GM12878 (cell line): Measurements from ENCODE around the gene APBB1IP. TPM values are rescaled to one million over a fixed set of nuclear protein-coding genes. Genes with fewer than 3 reads are reported as not detected.

Experiments used
- ATAC-seq: fragments of 200-7000 bp; cut with Tn5 transposase; 3 replicates; pipeline ENCODE4 v1.9.1; 2020; ENCODE audit warnings: mild to moderate bottlenecking, moderate library complexity
- BruUV-seq: library from RNA; stranded (reverse); fragments of 400-500 nt; replicated peaks from 2 replicates; lab custom pipeline; 2021; lab: Mats Ljungman, UMichigan
- CTCF ChIA-PET: fragments of 300-600 bp; sonication (Branson Sonifier 250); formaldehyde crosslinking; extraction: SDS; loops from one replicate; lab custom pipeline; 2021; ENCODE audit warnings: inconsistent platforms; lab: Yijun Ruan, JAX
- POLR2A ChIA-PET: fragments of 350-600 bp; formaldehyde crosslinking; extraction: SDS; loops from one replicate; lab custom pipeline; 2021; ENCODE audit warnings: inconsistent platforms; lab: Charles Lee
- RAD21 ChIA-PET: fragments of 300-600 bp; sonication (Branson Sonifier 250); formaldehyde crosslinking; loops from one replicate; lab custom pipeline; 2023; ENCODE audit warnings: antibody characterized with exemption; ENCODE audit not compliant: unreplicated experiment; lab: Charles Lee
- SMC1A ChIA-PET: fragments of 300-600 bp; sonication (Branson Sonifier 250); formaldehyde crosslinking; loops from one replicate; lab custom pipeline; 2023; ENCODE audit not compliant: unreplicated experiment, uncharacterized antibody; lab: Charles Lee
- DNase-seq: peaks from one replicate; pipeline ENCODE4 v3.0.0-alpha.2; 2011; ENCODE audit warnings: low read depth, low spot score
- FAIRE-seq: peaks from 3 replicates; lab custom pipeline; 2011; peaks lifted over from hg19 to GRCh38; lab: Jason Lieb, UNC
- H2AFZ ChIP-seq: 2 replicates; pipeline ENCODE4 v1.6.0; 2011; ENCODE audit warnings: low read depth, low read length, control low read depth; ENCODE audit not compliant: control insufficient read depth
- H3K27ac ChIP-seq: 2 replicates; pipeline ENCODE4 v1.5.1; 2011; ENCODE audit warnings: control low read depth; ENCODE audit not compliant: control insufficient read depth, insufficient read depth
- H3K27me3 ChIP-seq, 2 experiments: replicated peaks in 1 of 2; 2 replicates each; pipeline versions ENCODE4 v1.6.0 to v1.6.1; 2011; ENCODE audit warnings: low read length in 1 of 2; ENCODE audit not compliant: control insufficient read depth in 2 of 2, insufficient read depth in 2 of 2
- H3K36me3 ChIP-seq, 2 experiments: 2 replicates each; pipeline ENCODE4 v1.5.1; 2011; ENCODE audit warnings: low read length in 1 of 2; ENCODE audit not compliant: control insufficient read depth in 2 of 2, insufficient read depth in 2 of 2
- H3K4me1 ChIP-seq: 2 replicates; pipeline ENCODE4 v1.6.1; 2011; ENCODE audit warnings: mild to moderate bottlenecking, low read length, moderate library complexity, mixed read lengths; ENCODE audit not compliant: control insufficient read depth, insufficient read depth
- H3K4me2 ChIP-seq: 2 replicates; pipeline ENCODE4 v1.6.0; 2011; ENCODE audit warnings: control low read depth; ENCODE audit not compliant: control insufficient read depth, insufficient read depth
- H3K4me3 ChIP-seq: fragments of 200-600 bp; sonication (generic); 2 replicates; pipeline ENCODE4 v1.5.1; 2016
- H3K79me2 ChIP-seq: 2 replicates; pipeline ENCODE4 v1.6.0; 2011; ENCODE audit warnings: low read length; ENCODE audit not compliant: control insufficient read depth, insufficient read depth
- H3K9ac ChIP-seq: 2 replicates; pipeline ENCODE4 v1.8.0; 2011; ENCODE audit warnings: low read length, control low read depth, mixed read lengths; ENCODE audit not compliant: control insufficient read depth, insufficient read depth
- H3K9me3 ChIP-seq: replicated peaks from 3 replicates; pipeline ENCODE4 v1.5.1; 2011; ENCODE audit warnings: mild to moderate bottlenecking, low read length; ENCODE audit not compliant: control insufficient read depth, insufficient read depth
- H4K20me1 ChIP-seq: 2 replicates; pipeline ENCODE4 v1.6.0; 2011; ENCODE audit not compliant: control insufficient read depth, insufficient read depth
- BHLHE40 ChIP-seq, 2 experiments: fragments of 450-650 bp in 1 of 2; IDR thresholded peaks; 2 replicates each; pipeline ENCODE4 v1.6.1; 2011 to 2017; ENCODE audit warnings: low read depth in 2 of 2, borderline replicate concordance in 1 of 2, improper control_type of control experiment in 1 of 2, low read length in 1 of 2, mild to moderate bottlenecking in 1 of 2
- BMI1 ChIP-seq: fragments of 450-650 bp; IDR thresholded peaks from 2 replicates; pipeline ENCODE4 v1.6.1; 2016; ENCODE audit warnings: mild to moderate bottlenecking, moderate library complexity, borderline replicate concordance
- GATAD2B ChIP-seq: fragments of 450-650 bp; conservative IDR thresholded peaks from 2 replicates; pipeline ENCODE4 v1.6.1; 2017; ENCODE audit warnings: low read depth, mild to moderate bottlenecking, moderate library complexity
- HDGF ChIP-seq: fragments of 450-650 bp; IDR thresholded peaks from 2 replicates; pipeline ENCODE4 v1.6.1; 2016; ENCODE audit warnings: antibody characterized with exemption
- MEF2B ChIP-seq: fragments of 450-650 bp; IDR thresholded peaks from 2 replicates; pipeline ENCODE4 v1.6.1; 2018; ENCODE audit warnings: mild to moderate bottlenecking, moderate library complexity; ENCODE audit not compliant: partially characterized antibody, poor library complexity, severe bottlenecking
- MXI1 ChIP-seq: fragments of 150-350 bp; IDR thresholded peaks from 2 replicates; pipeline ENCODE4 v1.6.1; 2011; ENCODE audit warnings: low read depth, mild to moderate bottlenecking, inconsistent platforms, low read length, improper control_type of control experiment
- NRF1 ChIP-seq: conservative IDR thresholded peaks from 2 replicates; pipeline ENCODE4 v1.6.1; 2011; ENCODE audit warnings: mild to moderate bottlenecking, low read depth, low read length, improper control_type of control experiment
- RAD21 ChIP-seq: IDR thresholded peaks from 2 replicates; pipeline ENCODE4 v1.6.1; 2011; ENCODE audit warnings: mild to moderate bottlenecking, low read depth, low read length, moderate library complexity; ENCODE audit not compliant: insufficient read depth
- SPI1 ChIP-seq: IDR thresholded peaks from 2 replicates; pipeline ENCODE4 v1.6.1; 2011; ENCODE audit warnings: low read depth, mild to moderate bottlenecking, low read length, moderate library complexity, borderline replicate concordance; ENCODE audit not compliant: insufficient read depth
- WRNIP1 ChIP-seq: IDR thresholded peaks from 2 replicates; pipeline ENCODE4 v1.6.1; 2011; ENCODE audit warnings: low read depth, low read length, improper control_type of control experiment, borderline replicate concordance
- ZNF207 ChIP-seq: fragments of 450-650 bp; IDR thresholded peaks from 2 replicates; pipeline ENCODE4 v1.6.1; 2014; ENCODE audit warnings: antibody characterized with exemption, mild to moderate bottlenecking, borderline replicate concordance
- WGBS: methylation state at CpG from one replicate; pipeline ENCODE4 v1.1.6; 2016; ENCODE audit warnings: low lambda C conversion rate; ENCODE audit not compliant: insufficient replicate concordance, insufficient coverage; ENCODE audit errors: missing lambda C conversion rate; 5-methylcytosine and 5-hydroxymethylcytosine counted together
- in situ Hi-C: fragments of 300-500 bp; cut with MboI; formaldehyde crosslinking; loops from 9 replicates; pipeline ENCODE4 v1.14.3; 2018; ENCODE audit warnings: mixed read lengths
- intact Hi-C: fragments of 100-400 bp; cut with micrococcal nuclease; formaldehyde crosslinking; loops from one replicate; pipeline ENCODE4 v1.14.2; 2022; ENCODE audit not compliant: unreplicated experiment
- polyA plus RNA-seq, 11 experiments: library from polyadenylated mRNA; depleted of rRNA in 4 of 11; unstranded in 6 of 11; stranded (reverse) in 5 of 11; fragments of >200 nt; fragmentation: Nextera tagmentation in 4 of 11; fragmentation: Illumina TruSeq in 1 of 11; extraction: Ambion mirVana in 4 of 11; extraction: Trizol in 1 of 11; gene quantifications; 1 replicate in 1 of 11; 2 replicates in 10 of 11; pipeline versions ENCODE4 v1.2.1 to v1.2.3, GENCODE V29; 2011 to 2016; ENCODE audit warnings: inconsistent platforms in 2 of 11, missing spikeins in 2 of 11, low read depth in 1 of 11
- total RNA-seq, 4 experiments: library from RNA; depleted of rRNA in 3 of 4; stranded (reverse); fragments of >200 nt in 3 of 4; fragmentation: Illumina TruSeq in 1 of 4; extraction: Trizol in 1 of 4; gene quantifications; 2 replicates each; pipeline versions ENCODE4 v1.2.1 to v1.2.3, GENCODE V29; 2013 to 2021
- TF ChIP-seq, protein P1 (sequence below): fragments of 450-650 bp; IDR thresholded peaks from 2 replicates; pipeline ENCODE4 v1.6.1; 2017; ENCODE audit warnings: low read depth, mild to moderate bottlenecking, moderate library complexity
- TF ChIP-seq, protein P2 (sequence below), 3 experiments: IDR thresholded peaks in 2 of 3; conservative IDR thresholded peaks in 1 of 3; 2 replicates each; pipeline ENCODE4 v1.5.1; 2011; ENCODE audit warnings: low read depth in 3 of 3, low read length in 3 of 3, mild to moderate bottlenecking in 3 of 3, control low read depth in 2 of 3, moderate library complexity in 2 of 3, inconsistent platforms in 1 of 3, mixed read lengths in 1 of 3; ENCODE audit not compliant: control insufficient read depth in 2 of 3, insufficient read depth in 1 of 3; ENCODE audit errors: extremely low read depth in 1 of 3
- TF ChIP-seq, protein P3 (sequence below): fragments of 150-350 bp; IDR thresholded peaks from 2 replicates; pipeline ENCODE4 v1.6.1; 2014; ENCODE audit warnings: mild to moderate bottlenecking, low read depth, low read length
- TF ChIP-seq, protein P4 (sequence below): fragments of 450-650 bp; IDR thresholded peaks from 2 replicates; pipeline ENCODE4 v1.6.1; 2016; ENCODE audit warnings: mild to moderate bottlenecking

APBB1IP gene
- total and polyA plus RNA-seq, 10 of the 15 experiments (the other 5 are each of a cell fraction or from before 2014, with no cell fraction given): 7.3 to 67.4 (median 19.9) TPM

DNA sequence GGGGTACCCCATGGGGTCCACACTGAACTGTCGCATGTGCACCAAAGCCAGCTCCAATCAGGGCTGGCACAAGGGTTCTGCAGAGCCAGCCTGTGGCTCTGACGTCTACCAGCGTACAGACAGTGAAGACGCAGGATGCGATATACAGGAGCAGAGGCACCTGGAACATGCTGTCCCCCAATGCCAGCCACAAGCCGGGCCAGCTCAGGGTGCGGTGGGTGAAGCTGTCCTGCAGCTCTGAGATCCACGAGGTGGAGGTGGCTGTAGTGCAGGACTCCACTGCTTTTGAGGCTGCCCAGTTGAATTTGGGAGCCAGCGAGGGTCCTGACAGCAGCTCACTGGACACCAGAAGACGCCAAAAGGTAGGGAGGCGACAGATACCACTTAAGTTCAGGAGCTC, 148.1 kb downstream of the APBB1IP start:
- CTCF ChIA-PET: no interaction called here
- H3K4me3 ChIP-seq: no peak overlapping the region
- ATAC-seq (no peak), FAIRE-seq (no peak)
- WGBS: 80% methylated on average over 11 of the region's 11 CpGs
- no peaks in the 10 kb centered on the region for H3K9me3 ChIP-seq
- no peak overlapping the region for H3K27ac ChIP-seq
- RAD21 ChIA-PET: no interaction called here
- H3K36me3 ChIP-seq: no peaks in the 10 kb centered on the region
- no peaks in the 10 kb centered on the region for H3K4me1 ChIP-seq
- H3K4me2 ChIP-seq: no peak overlapping the region
- POLR2A ChIA-PET: no interaction called here
- TF ChIP-seq, protein P1, sequence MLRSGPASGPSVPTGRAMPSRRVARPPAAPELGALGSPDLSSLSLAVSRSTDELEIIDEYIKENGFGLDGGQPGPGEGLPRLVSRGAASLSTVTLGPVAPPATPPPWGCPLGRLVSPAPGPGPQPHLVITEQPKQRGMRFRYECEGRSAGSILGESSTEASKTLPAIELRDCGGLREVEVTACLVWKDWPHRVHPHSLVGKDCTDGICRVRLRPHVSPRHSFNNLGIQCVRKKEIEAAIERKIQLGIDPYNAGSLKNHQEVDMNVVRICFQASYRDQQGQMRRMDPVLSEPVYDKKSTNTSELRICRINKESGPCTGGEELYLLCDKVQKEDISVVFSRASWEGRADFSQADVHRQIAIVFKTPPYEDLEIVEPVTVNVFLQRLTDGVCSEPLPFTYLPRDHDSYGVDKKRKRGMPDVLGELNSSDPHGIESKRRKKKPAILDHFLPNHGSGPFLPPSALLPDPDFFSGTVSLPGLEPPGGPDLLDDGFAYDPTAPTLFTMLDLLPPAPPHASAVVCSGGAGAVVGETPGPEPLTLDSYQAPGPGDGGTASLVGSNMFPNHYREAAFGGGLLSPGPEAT: no peak
- no peak for TF ChIP-seq BMI1
- no peak for TF ChIP-seq RAD21
- TF ChIP-seq NRF1: no peak
- no peak for TF ChIP-seq SPI1
- TF ChIP-seq WRNIP1: no peak
- TF ChIP-seq, protein P2, sequence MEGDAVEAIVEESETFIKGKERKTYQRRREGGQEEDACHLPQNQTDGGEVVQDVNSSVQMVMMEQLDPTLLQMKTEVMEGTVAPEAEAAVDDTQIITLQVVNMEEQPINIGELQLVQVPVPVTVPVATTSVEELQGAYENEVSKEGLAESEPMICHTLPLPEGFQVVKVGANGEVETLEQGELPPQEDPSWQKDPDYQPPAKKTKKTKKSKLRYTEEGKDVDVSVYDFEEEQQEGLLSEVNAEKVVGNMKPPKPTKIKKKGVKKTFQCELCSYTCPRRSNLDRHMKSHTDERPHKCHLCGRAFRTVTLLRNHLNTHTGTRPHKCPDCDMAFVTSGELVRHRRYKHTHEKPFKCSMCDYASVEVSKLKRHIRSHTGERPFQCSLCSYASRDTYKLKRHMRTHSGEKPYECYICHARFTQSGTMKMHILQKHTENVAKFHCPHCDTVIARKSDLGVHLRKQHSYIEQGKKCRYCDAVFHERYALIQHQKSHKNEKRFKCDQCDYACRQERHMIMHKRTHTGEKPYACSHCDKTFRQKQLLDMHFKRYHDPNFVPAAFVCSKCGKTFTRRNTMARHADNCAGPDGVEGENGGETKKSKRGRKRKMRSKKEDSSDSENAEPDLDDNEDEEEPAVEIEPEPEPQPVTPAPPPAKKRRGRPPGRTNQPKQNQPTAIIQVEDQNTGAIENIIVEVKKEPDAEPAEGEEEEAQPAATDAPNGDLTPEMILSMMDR (IDR thresholded peaks at IDR 0.05 in 2 of 3, conservative IDR thresholded peaks at IDR 0.05 in 1 of 3; ENCODE audit: control insufficient read depth in 2 of 3, extremely low read depth in 1 of 3, insufficient read depth in 1 of 3, low read depth in 3 of 3, low read length in 3 of 3): no peak
- TF ChIP-seq MXI1: no peak
- TF ChIP-seq, protein P3, sequence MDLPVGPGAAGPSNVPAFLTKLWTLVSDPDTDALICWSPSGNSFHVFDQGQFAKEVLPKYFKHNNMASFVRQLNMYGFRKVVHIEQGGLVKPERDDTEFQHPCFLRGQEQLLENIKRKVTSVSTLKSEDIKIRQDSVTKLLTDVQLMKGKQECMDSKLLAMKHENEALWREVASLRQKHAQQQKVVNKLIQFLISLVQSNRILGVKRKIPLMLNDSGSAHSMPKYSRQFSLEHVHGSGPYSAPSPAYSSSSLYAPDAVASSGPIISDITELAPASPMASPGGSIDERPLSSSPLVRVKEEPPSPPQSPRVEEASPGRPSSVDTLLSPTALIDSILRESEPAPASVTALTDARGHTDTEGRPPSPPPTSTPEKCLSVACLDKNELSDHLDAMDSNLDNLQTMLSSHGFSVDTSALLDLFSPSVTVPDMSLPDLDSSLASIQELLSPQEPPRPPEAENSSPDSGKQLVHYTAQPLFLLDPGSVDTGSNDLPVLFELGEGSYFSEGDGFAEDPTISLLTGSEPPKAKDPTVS: no peak
- no peak for TF ChIP-seq GATAD2B
- TF ChIP-seq HDGF: no peak
- no peak for TF ChIP-seq BHLHE40 (IDR thresholded peaks at IDR 0.05; ENCODE audit: borderline replicate concordance in 1 of 2, low read depth in 2 of 2, low read length in 1 of 2)
- TF ChIP-seq MEF2B: no peak
- TF ChIP-seq ZNF207: no peak
- TF ChIP-seq, protein P4, sequence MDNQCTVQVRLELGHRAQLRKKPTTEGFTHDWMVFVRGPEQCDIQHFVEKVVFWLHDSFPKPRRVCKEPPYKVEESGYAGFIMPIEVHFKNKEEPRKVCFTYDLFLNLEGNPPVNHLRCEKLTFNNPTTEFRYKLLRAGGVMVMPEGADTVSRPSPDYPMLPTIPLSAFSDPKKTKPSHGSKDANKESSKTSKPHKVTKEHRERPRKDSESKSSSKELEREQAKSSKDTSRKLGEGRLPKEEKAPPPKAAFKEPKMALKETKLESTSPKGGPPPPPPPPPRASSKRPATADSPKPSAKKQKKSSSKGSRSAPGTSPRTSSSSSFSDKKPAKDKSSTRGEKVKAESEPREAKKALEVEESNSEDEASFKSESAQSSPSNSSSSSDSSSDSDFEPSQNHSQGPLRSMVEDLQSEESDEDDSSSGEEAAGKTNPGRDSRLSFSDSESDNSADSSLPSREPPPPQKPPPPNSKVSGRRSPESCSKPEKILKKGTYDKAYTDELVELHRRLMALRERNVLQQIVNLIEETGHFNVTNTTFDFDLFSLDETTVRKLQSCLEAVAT: no peak
- TF ChIP-seq, all 136 proteins: peak for 0
- SMC1A ChIA-PET: interaction anchor here (1.6 kb wide), 1 partner anchor 15 kb away, joined by 3 read pairs; no protein-coding TSS in a partner anchor
- no peaks in the 10 kb centered on the region for H4K20me1 ChIP-seq
- H2AFZ ChIP-seq: no peak overlapping the region
- BruUV-seq: no TSS peak
- no peaks in the 10 kb centered on the region for H3K27me3 ChIP-seq
- intact Hi-C loops (no loop called here), in situ Hi-C loops (no loop called here)
- no peak for DNase-seq
- no peaks in the 10 kb centered on the region for H3K79me2 ChIP-seq
- H3K9ac ChIP-seq: no peak overlapping the region
